Ishikawa (cell line): ENCODE data around the gene KBTBD13.

Source experiments
- CEBPB ChIP-seq: IDR thresholded peaks from 2 replicates; pipeline ENCODE4 v1.6.1; 2012
- EGR1 ChIP-seq: IDR thresholded peaks from 2 replicates; pipeline ENCODE4 v1.6.1; 2012
- EP300 ChIP-seq: IDR thresholded peaks from 2 replicates; pipeline ENCODE4 v1.6.1; 2012; ENCODE audit warnings: borderline replicate concordance
- FOXM1 ChIP-seq: IDR thresholded peaks from 2 replicates; pipeline ENCODE4 v1.6.1; 2012; ENCODE audit warnings: low read depth, borderline replicate concordance
- NFIC ChIP-seq: IDR thresholded peaks from 2 replicates; pipeline ENCODE4 v1.6.1; 2012
- RAD21 ChIP-seq: IDR thresholded peaks from 2 replicates; pipeline ENCODE4 v1.6.1; 2012; ENCODE audit warnings: low read depth
- TAF1 ChIP-seq: IDR thresholded peaks from 2 replicates; pipeline ENCODE4 v1.6.1; 2012; ENCODE audit warnings: low read depth, mild to moderate bottlenecking
- TEAD4 ChIP-seq: IDR thresholded peaks from 2 replicates; pipeline ENCODE4 v1.6.1; 2012
- YY1 ChIP-seq: IDR thresholded peaks from 2 replicates; pipeline ENCODE4 v1.6.1; 2012; ENCODE audit warnings: low read depth
- TF ChIP-seq, protein P1 (sequence below): IDR thresholded peaks from 2 replicates; pipeline ENCODE4 v1.6.1; 2012
- TF ChIP-seq, protein P2 (sequence below): IDR thresholded peaks from 2 replicates; pipeline ENCODE4 v1.6.1; 2012

DNA sequence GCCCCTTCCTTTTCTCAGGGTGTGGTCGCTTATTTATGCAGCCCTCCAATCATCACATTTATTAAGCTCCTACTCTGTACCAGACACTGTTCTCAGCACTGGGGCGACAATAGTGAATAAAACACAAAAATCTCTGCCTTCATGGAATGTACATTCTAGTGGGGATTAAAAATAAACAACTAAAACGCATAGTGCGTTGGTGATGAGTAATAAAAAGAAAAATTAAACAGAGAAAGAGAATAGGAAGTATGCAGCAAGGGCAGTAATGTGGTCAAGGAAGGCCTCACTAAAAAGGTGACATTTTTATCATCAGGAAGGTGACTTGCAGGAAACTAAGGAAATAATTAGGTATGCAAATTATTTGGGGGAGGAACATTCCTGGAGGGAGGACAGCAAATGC lies 26.3 kb upstream of the KBTBD13 start:
- TF ChIP-seq CEBPB (no peak), TAF1 (no peak), NFIC (no peak), TEAD4 (no peak), RAD21 (no peak), YY1 (no peak), EP300 (no peak), FOXM1 (no peak), EGR1 (no peak)
- TF ChIP-seq, protein P1, sequence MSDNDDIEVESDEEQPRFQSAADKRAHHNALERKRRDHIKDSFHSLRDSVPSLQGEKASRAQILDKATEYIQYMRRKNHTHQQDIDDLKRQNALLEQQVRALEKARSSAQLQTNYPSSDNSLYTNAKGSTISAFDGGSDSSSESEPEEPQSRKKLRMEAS, result no peak
- TF ChIP-seq, protein P2, sequence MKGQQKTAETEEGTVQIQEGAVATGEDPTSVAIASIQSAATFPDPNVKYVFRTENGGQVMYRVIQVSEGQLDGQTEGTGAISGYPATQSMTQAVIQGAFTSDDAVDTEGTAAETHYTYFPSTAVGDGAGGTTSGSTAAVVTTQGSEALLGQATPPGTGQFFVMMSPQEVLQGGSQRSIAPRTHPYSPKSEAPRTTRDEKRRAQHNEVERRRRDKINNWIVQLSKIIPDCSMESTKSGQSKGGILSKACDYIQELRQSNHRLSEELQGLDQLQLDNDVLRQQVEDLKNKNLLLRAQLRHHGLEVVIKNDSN, result no peak
